Epithelial cell of prostate (primary cell): ENCODE results near the gene OR5C1.
"Not testable (repeated sequence)": the region's sequence is repeated elsewhere in the genome, so short reads cannot be mapped to it uniquely, and the experiment has no call there.

ENCODE experiments used
- DNase-seq: peaks from one replicate; pipeline ENCODE4 v3.0.0-alpha.2; 2011; ENCODE audit warnings: low read depth, low spot score
- H3K27ac ChIP-seq: fragments of 450-650 bp; 2 replicates; pipeline ENCODE4 v1.5.1; 2017; ENCODE audit warnings: mild to moderate bottlenecking

OR5C1 gene

DNA sequence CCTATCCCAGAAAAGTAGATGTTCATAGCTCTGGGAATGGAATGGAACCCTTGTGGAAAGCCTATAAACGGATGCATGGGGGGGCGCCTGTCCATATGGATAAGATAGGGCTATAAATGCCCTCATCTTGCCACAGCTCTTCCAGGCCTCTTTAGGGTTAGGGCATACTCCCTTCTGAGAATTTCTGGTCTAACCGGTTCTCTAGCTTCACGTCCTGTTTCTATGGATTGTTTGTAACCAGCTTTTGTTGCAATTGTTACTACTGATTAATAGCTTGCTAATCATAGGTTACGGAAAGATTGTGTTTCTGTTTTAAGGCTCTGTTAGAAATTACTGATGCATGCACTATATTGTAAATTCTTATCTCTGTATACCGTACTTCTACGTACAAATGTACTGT lies 20.5 kb downstream of the OR5C1 start:
- DNase-seq, H3K27ac ChIP-seq: not testable (repeated sequence)

DNA sequence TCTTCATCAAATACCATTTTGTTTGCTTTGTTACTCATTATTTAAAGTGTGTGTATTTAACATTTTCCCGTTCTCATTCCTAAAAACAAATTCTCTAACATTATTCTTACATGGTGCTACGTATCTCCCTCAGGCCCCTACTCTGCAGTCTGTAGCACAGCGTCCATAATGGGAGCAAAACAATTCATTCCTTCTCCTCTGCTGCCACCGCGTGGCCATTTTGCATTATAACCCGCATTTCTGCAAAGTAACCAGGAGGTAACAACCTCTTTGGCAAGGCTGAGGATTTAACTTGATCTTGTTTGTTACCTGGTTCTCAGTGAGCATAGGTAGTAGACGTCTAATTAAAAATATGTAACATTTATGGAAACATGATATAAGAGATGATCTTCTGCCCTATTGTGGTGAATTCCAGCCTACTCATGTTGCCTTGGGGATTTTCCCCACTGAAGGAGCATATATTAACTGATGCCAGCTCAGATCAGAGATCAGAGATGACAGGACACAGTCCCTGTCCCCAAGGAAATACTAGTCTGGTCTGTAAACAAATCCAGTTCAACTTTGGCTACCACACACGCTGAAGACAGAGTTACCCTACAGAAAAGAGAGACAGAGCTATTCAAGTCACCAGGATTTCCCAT lies 21.7 kb downstream of the OR5C1 start:
- DNase-seq, result no peak
- H3K27ac ChIP-seq, result no peak overlapping the region

DNA sequence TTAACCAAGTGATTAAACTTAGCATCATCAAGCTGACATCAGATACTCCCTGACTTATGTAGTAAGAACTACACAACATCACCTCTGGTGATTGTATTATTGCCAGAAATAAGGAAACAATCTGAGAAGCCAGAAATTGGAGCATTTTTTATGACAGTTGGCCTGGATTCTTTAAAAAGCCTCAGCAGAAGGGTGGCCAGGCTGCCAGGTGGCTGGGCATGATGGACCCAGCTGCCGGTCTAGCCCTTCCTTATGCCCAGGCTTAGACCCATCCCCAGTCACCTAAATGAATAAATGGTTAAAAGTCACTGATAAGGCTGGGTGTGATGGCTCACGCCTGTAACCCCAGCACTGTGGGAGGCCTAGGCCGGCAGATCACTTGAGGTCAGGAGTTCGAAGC lies 24.0 kb downstream of the OR5C1 start:
- H3K27ac ChIP-seq, result no peak overlapping the region
- no peak for DNase-seq

DNA sequence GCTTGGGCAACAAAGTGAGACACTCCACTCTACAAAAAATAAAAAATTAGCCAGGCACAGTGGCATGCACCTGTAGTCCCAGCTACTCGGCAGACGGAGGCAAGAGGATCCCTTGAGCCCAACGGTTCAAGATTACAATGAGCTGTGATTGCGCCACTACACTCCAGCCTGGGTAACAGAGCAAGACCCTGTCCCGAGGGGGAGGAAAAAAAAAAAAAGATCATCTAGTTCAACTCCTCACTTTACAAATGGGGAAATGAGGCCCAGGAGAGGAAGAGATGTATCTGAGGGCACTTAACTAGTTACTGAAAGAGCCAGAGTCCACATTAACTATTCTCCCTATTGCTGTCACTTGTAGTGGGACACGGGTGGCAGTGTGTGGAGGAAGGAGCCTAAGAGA lies 25.8 kb downstream of the OR5C1 start:
- no peak for DNase-seq
- H3K27ac ChIP-seq, result no peak overlapping the region

DNA sequence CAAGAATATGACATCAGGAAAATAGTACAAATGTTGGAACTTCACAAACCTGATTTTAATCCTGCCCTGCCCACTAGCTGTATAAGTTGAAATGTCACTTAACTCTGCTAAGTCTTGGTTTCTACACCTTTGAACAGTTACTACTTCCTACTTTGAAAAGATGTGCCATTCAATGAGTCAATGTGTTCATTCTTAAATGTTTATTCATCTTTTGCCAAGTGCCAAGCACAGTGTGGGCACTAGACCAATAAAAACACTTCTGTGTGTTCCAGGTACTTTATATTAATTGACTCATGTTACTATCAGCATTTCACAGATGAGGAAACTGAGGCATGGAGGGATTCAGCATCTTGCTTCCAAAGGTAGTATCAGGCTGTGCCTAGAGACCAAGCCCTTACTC lies 26.8 kb downstream of the OR5C1 start:
- no peak overlapping the region for H3K27ac ChIP-seq
- DNase-seq, result no peak

DNA sequence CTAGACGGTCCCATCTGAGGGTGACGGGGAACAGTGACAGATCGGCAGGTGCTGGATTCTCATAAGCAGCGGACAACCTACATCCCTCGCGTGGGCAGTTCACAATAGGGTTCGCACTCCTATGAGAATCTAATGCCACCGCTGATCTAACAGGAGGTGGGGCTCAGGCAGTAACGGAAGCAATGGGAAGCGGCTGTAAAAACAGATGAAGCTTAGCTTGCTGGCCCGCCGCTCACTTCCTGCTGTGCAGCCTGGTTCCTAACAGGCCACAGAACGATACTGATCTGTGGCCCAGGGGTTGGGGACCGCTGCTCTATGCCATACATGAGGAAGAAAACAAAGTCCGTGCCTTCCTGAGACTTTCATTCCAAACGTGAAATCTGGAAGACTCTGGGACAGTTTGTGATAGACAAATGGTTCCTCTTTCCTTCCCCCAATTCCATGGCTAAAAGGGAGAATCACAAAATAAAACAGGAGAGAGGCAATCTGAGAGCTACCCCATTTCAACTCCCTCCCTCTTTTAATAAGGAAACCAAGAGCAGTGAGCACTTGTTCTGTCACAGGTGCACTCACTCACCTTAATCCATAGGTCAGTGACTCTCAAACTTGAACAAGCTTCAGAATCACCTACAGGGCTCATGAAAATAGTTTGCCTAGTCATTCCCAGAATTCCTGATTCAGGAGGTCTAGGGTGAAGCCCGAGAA lies 27.6 kb downstream of the OR5C1 start:
- H3K27ac ChIP-seq, result no peak overlapping the region
- no peak for DNase-seq

DNA sequence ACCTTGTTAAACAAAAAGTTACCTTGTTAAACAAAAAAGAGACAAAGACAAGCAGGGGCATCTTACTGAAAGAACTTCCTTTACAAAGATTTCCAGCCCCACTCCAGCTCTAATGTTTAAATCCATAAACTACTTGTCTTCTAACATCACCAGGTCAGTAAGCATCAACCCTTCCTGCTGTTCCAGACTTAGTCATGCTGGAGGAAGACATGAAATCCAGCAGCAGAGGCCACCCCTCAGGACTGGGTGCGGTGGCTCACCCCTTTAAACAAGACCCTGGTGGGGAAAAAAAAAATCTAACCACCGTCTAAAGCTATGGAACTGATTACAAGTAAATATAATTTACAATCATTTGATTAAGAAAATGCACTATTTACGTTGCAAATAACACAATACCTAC lies 30.6 kb downstream of the OR5C1 start:
- DNase-seq, result no peak
- H3K27ac ChIP-seq, result peak overlapping the region; percentile 12

DNA sequence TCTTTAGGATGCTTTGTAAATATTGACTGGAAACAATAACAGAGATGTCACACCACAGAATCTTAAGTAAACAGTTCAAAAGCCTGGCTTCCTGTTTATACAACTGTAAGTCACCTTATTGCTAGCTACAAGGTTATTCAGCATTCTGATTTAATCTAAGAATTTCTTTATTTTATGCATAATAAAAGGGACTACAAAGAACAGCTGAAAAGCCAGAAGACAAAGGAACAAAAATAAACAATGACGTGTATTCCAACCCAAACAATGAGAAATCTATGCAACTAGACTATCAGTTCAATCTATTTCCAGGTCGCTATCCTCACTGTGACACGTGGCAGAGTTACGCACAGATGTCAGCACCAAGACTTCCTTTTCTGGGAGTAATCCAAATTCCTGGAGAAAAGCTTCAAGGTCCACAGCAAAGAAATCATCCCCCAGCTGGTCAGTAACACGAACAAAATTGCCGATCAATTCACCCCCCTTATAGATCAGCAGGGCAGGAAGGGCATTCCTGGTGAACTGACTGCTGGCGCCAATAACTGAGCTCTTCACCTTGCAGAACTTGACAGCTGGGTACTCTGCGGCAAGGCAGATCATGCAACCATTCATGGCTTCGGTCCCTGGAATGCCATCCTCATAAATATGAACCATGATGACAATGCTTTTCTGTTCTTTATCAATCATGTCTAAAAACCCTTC lies 31.2 kb downstream of the OR5C1 start:
- DNase-seq, result no peak
- H3K27ac ChIP-seq, result peak overlapping the region; percentile 12

DNA sequence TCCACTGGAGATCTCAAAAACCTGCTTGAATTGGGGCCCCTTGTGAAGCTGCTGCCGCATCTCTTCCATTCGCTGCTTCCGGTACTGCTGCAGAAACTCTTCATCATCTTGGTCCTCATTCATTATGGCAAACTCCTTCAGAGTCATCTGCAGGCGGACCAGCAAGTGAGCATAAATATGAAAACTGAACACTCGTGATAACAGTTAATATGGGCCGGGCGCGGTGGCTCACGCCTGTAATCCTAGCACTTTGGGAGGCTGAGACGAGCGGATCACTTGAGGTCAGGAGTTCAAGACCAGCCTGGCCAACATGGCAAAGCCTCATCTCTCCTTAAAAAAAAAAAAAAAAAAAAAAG lies 31.7 kb downstream of the OR5C1 start:
- no peak overlapping the region for H3K27ac ChIP-seq
- DNase-seq, result no peak

DNA sequence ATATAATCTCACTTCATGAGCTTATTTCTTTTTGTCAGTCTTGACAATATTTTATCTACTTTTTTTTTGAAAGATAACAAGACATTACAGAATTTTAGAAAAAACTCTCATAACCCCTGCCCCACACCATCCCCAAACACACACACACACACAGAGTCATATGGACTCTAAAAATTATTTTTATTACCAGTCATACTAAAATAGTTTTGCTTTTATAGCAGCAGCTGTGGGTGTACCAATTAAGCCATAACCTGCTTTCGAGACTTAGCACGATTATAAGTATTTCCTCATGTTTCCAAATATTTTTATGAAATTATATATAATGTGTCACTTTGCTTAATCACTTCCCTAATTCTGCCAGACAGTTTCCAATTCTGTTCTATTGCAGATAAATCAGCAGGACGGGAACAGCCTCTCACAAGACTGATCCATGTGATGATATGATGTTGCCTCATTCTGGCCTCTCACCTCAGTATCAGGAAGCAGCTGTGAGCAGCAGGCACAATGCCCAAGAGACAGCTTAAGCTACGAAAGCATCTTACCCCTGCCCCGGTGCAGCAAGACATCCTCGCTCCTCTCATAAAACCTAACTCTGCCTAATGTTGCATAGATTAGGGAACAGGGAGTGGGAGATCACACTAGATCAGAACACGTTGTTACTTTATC lies 32.7 kb downstream of the OR5C1 start:
- DNase-seq, result no peak
- no peak overlapping the region for H3K27ac ChIP-seq

DNA sequence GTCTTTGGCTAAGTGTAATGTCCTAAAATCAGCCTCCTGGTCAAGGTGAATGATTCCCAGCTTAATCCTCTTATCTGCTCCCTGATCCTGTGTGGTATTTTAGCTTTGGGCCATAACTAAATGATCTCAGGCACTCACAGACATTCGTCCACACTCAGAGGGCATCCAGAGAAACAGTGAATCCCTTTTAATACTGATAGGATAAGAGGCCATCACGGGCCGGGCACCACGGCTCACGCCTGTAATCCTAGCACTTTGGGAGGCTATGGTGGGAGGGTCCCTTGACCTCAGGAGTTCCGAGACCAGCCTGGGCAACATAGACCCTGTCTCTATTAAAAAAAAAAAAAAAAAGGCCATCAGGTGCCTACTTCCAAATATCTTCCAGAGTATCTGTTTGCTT lies 33.3 kb downstream of the OR5C1 start:
- DNase-seq, result no peak
- no peak overlapping the region for H3K27ac ChIP-seq

DNA sequence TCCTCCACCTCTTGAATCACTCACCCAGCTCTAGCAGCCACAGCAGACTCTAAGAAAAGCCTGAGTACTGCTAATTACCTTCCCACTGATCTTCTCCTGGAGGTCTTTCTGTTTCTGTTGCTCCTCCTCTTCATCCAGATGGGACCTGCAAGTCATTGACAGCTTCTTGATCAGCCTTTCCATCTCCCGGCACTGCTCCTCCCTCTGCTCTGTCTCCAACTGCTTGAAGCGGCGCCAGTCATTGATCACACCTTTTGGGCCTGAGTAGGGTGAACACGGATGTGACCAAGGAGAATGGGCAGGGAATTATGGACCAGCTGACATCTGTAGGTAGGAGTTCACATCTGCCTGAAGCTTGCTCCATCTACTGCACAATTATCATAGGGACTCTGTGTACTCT lies 34.2 kb downstream of the OR5C1 start:
- no peak for DNase-seq
- H3K27ac ChIP-seq, result no peak overlapping the region

DNA sequence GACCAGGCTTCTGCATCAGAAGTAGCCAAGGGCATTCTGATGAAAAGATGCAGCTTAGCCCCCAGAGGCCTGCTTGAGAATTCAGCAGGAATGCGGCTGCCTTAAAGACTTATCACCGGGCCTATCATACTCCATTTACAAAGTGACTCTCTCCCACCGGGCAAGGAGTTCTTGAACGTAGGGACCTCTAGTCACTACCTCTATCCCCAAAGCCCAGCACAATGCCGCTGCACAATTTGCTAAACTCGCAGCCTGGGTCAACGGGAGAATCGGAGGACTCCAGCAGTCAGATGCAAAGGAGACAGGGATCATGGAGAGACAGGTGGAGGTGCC lies 39.0 kb downstream of the OR5C1 start:
- peak overlapping the region; percentile 79 for H3K27ac ChIP-seq
- no peak for DNase-seq

DNA sequence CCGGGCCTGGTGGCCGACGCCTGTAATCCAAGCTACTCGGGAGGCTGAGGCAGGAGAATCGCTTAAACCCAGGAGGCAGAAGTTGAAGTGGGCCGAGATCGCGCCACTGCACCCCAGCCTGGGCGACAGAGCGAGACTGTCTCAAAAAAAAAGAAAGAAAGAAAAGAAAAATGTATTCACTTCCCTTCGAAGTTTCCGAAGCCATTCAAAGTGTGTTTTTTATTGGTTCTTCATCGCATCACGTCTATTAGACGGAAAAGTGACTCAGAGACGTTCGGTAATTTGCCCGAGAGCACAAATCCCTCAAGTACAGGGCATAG lies 40.2 kb downstream of the OR5C1 start:
- not testable (repeated sequence) for DNase-seq
- peak overlapping the region; percentile 79 for H3K27ac ChIP-seq

DNA sequence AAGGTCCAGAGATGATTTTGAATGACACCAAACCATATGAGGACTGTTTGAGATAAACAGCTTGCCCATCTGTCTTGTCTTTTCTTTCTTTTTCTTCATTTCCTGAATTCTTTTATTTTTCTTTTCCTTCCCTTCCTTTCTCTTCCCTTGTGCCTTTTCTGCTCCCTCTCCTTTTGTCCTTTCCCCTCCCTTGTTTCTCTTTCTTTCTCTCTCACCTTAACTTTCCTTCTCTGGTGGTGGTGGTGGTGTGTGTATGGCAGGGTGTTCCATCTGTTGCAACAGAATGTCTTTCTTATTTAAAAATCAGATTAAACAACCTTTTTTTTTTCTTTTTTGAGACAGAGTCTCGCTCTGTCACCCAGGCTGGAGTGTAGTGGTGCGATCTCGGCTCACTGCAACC lies 43.5 kb downstream of the OR5C1 start:
- no peak for DNase-seq
- no peak overlapping the region for H3K27ac ChIP-seq

DNA sequence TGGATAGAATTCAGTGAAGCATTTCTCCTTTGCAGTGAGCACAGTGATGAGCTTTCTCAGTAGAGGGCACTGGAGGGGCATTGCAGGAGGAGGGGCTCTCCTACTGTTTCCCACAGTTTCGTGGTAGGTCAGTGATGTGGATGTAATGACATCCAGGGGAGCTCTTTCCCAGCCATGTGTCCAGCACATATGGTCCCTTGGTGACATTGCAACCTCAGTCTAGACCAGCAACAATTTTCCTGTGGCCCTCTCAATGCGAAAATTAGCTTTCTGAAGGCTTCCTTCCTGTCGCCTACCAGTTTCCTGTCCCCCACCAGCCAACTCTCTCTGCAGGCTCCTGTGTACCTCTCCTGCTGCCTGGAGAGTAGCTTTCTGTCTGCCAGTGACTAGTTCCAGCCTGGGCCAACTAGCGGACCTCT lies 46.6 kb downstream of the OR5C1 start:
- no peak overlapping the region for H3K27ac ChIP-seq
- no peak for DNase-seq

DNA sequence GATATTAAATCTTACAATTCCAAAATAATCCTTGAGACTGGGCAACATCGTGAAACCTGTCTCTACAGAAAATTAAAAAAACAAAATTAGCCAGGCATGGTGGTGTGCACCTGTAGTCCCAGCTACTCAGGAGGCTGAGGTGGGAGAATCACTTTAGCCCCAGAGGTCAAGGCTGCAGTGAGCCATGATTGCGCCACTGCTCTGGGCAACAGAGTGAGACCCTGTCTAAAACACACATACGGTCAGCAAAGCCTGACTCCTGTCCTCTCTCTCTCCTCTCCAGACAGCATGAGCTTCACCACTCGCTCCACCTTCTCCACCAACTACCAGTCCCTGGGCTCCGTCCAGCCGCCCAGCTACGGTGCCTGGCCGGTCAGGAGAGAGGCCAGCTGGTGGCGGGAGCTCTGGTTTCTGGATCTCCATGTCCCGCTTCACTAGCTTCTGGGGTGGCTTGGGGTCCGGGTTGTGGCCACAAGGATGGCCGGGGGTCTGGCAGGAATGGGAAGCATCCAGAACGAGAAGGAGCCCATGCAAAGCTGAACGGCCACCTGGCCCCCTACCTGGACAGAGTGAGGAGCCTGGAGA lies 48.6 kb downstream of the OR5C1 start:
- DNase-seq, result no peak

DNA sequence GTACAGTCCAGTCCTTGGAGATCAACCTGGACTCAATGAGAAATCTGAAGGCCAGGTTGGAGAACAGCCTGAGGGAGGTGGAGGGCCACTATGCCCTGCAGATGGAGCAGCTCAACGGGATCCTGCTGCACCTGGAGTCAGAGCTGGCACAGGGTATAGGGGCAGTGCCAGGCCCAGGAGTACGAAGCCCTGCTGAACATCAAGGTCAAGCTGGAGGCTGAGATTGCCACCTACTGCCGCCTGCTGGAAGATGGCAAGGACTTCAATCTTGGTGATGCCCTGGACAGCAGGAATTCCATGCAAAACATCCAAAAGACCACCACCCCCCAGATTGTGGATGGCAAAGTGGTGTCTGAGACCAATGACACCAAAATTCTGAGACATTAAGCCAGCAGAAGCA lies 49.7 kb downstream of the OR5C1 start:
- DNase-seq, H3K27ac ChIP-seq: not testable (repeated sequence)

More for the DNA sequence above, 48.6 kb downstream of the OR5C1 start:
- H3K27ac ChIP-seq, result no peak overlapping the region
